ENCODE measurements around the gene ZNF771.

- TF ChIP-seq EZH2phosphoT487 (conservative IDR thresholded peaks at IDR 0.05; ENCODE audit: low read length) (no peak), CTCF (IDR thresholded peaks at IDR 0.05; ENCODE audit: insufficient read depth, low read length, poor library complexity, severe bottlenecking) (no peak)
Measured at GRCh38 chr16:30457256-30457655, 49.9 kb downstream of the ZNF771 start.

Data from SU-DHL-6 (cell line).